OCI-LY3 (cell line): Measurements from ENCODE around the gene EXO1.

ENCODE experiments used
- H2AFZ ChIP-seq: fragments of 200-600, 300-600 bp; shearing (Covaris generic); 2 replicates; pipeline ENCODE4 v1.6.0; 2014; ENCODE audit warnings: antibody characterized with exemption, low read depth, low read length
- H3K27ac ChIP-seq: fragments of 200-600, 300-600 bp; sonication (generic); 2 replicates; pipeline ENCODE4 v1.5.1; 2014; ENCODE audit warnings: mild to moderate bottlenecking, low read length, moderate library complexity, mixed read lengths
- H3K27me3 ChIP-seq: fragments of 200-600, 300-600 bp; sonication (generic); 2 replicates; pipeline ENCODE4 v1.6.1; 2014; ENCODE audit warnings: low read depth, low read length, mixed read lengths
- H3K36me3 ChIP-seq: fragments of 200-600, 300-600 bp; sonication (generic); replicated peaks from 2 replicates; pipeline ENCODE3; 2014; ENCODE audit warnings: low read depth, low read length, mixed read lengths
- H3K4me1 ChIP-seq: fragments of 300-600, 200-600 bp; sonication (generic); 2 replicates; pipeline ENCODE4 v1.6.1; 2014; ENCODE audit warnings: low read length, mixed read lengths
- H3K4me2 ChIP-seq: fragments of 200-600, 300-600 bp; sonication (generic); 2 replicates; pipeline ENCODE4 v1.6.1; 2014; ENCODE audit warnings: low read length, mixed read lengths
- H3K4me3 ChIP-seq: fragments of 300-600, 200-600 bp; sonication (generic); 2 replicates; pipeline ENCODE4 v1.5.1; 2014; ENCODE audit warnings: antibody characterized with exemption, mild to moderate bottlenecking, low read length, moderate library complexity
- H3K79me2 ChIP-seq: fragments of 300-600, 200-600 bp; shearing (Covaris generic); 2 replicates; pipeline ENCODE4 v1.6.1; 2014; ENCODE audit warnings: mild to moderate bottlenecking, low read length, mixed read lengths
- H3K9ac ChIP-seq: fragments of 300-600, 200-600 bp; shearing (Covaris generic); 2 replicates; pipeline ENCODE4 v1.6.0; 2014; ENCODE audit warnings: mild to moderate bottlenecking, low read length, moderate library complexity
- H3K9me3 ChIP-seq: fragments of 200-600, 300-600 bp; shearing (Covaris generic); 2 replicates; pipeline ENCODE4 v1.6.1; 2014; ENCODE audit warnings: low read length, mixed read lengths; ENCODE audit not compliant: insufficient read depth
- H4K20me1 ChIP-seq: fragments of 200-600, 300-600 bp; sonication (generic); 2 replicates; pipeline ENCODE4 v1.6.1; 2016; ENCODE audit warnings: low read length, mixed read lengths; ENCODE audit not compliant: insufficient read depth
- CTCF ChIP-seq: fragments of 200-600, 300-600 bp; sonication (generic); IDR thresholded peaks from 2 replicates; pipeline ENCODE4 v1.5.1; 2014; ENCODE audit warnings: antibody characterized with exemption, low read length, low read depth
- EZH2phosphoT487 ChIP-seq: fragments of 200-600 bp; shearing (Covaris generic); IDR thresholded peaks from 2 replicates; pipeline ENCODE4 v1.6.1; 2018; ENCODE audit warnings: antibody characterized with exemption, mixed run types, low read depth

Gene EXO1

DNA sequence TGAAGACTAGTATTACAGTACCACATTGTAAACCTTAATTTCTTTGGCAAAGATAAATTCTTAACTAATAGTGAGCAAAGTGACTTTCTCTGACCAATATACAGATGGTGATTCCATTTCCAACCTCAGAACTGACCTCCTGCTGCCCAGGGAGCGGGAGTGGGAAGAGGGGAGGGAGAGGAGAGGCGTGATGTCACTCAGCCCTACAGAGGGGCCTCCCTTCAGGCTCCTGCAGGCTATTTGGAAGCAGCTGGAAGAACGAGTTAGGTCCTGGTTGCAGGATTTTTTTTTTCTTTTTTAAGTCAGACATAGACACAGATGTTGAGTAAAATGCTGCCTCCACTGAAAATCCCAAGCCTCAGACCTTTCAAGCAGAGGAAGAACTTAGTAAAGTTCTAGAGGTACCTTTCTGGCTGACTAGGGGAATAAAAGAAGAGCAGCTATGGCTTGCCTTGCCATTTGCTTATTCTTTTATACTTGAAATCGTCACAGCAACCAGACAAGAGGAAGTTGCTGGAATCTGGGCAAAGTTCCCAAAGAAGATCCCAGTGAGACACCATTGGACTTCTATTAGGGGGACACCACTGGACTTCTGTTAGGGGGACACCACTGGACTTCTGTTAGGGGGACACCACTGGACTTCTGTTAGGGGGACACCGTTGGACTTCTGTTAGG lies 54.5 kb downstream of the EXO1 start:
- H3K4me2 ChIP-seq = no peak overlapping the region
- no peak for TF ChIP-seq CTCF
- TF ChIP-seq EZH2phosphoT487 = no peak

DNA sequence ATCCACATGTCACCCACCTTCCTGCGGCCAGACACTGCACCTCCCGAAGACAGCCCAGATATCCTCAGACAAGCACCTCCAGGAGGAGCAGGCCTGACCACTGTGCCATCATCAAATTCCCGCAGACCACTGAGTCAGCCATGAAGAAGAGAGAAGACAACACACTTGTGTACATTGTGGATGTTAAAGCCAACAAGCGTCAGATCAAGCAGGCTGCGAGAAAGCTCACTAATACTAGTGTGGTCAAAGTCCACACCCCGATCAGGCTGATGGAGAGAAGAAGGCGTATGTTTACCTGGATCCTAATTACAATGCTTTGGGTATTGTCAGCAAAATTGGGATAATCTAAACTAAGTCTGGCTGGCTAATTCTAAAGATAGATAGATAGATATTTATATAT lies 68.2 kb downstream of the EXO1 start:
- Histone ChIP-seq H3K4me2 (no peak overlapping the region), H3K9me3 (no peaks in the 10 kb centered on the region)
- no peak for TF ChIP-seq CTCF
- TF ChIP-seq EZH2phosphoT487 = no peak

More for the DNA sequence above, 54.5 kb downstream of the EXO1 start:
- Histone ChIP-seq H4K20me1 (no peaks in the 10 kb centered on the region), H3K4me3 (no peak overlapping the region), H3K9ac (no peak overlapping the region), H3K9me3 (no peaks in the 10 kb centered on the region), H2AFZ (no peak overlapping the region), H3K36me3 (peaks cover 11% of the 10 kb centered on the region), H3K27me3 (no peaks in the 10 kb centered on the region), H3K79me2 (no peaks in the 10 kb centered on the region), H3K27ac (no peak overlapping the region), H3K4me1 (peaks cover 16% of the 10 kb centered on the region)

GRCh38 chr1:241917487-241917886 lies 69.5 kb downstream of the EXO1 start:
- Histone ChIP-seq H3K4me1 (no peaks in the 10 kb centered on the region), H3K27ac (no peak overlapping the region), H3K9me3 (no peaks in the 10 kb centered on the region), H3K27me3 (no peaks in the 10 kb centered on the region), H4K20me1 (no peaks in the 10 kb centered on the region), H2AFZ (no peak overlapping the region), H3K36me3 (no peaks in the 10 kb centered on the region), H3K9ac (no peak overlapping the region), H3K79me2 (no peaks in the 10 kb centered on the region), H3K4me3 (no peak overlapping the region), H3K4me2 (no peak overlapping the region)
- TF ChIP-seq CTCF (no peak), EZH2phosphoT487 (no peak)

More for the DNA sequence above, 68.2 kb downstream of the EXO1 start:
- no peaks in the 10 kb centered on the region for H3K27me3 ChIP-seq
- no peak overlapping the region for H3K27ac ChIP-seq
- H3K9ac ChIP-seq = no peak overlapping the region
- H3K79me2 ChIP-seq = no peaks in the 10 kb centered on the region
- H3K4me3 ChIP-seq = no peak overlapping the region
- no peak overlapping the region for H2AFZ ChIP-seq
- H4K20me1 ChIP-seq = no peaks in the 10 kb centered on the region
- no peaks in the 10 kb centered on the region for H3K4me1 ChIP-seq
- no peaks in the 10 kb centered on the region for H3K36me3 ChIP-seq

- Histone ChIP-seq H3K9ac (no peak overlapping the region), H3K27me3 (no peaks in the 10 kb centered on the region), H4K20me1 (no peaks in the 10 kb centered on the region), H3K79me2 (no peaks in the 10 kb centered on the region), H3K27ac (no peak overlapping the region), H2AFZ (no peak overlapping the region), H3K36me3 (no peaks in the 10 kb centered on the region), H3K4me2 (no peak overlapping the region), H3K9me3 (no peaks in the 10 kb centered on the region), H3K4me3 (no peak overlapping the region), H3K4me1 (no peaks in the 10 kb centered on the region)
- TF ChIP-seq CTCF = no peak
- no peak for TF ChIP-seq EZH2phosphoT487
Observed at GRCh38 chr1:241918879-241919278, 70.9 kb downstream of the EXO1 start.
